ENCODE data around the gene FZD4.
"Not testable (repeated sequence)": the region's sequence is repeated elsewhere in the genome, so short reads cannot be mapped to it uniquely, and the experiment has no call there.

The FZD4 gene

GRCh38 chr11:86972734-86973133 is 17.5 kb upstream of the FZD4 start:
- DNase-seq: no peak

GRCh38 chr11:86969258-86969657 is 14.1 kb upstream of the FZD4 start:
- DNase-seq: no peak

GRCh38 chr11:86967601-86968000 is 12.4 kb upstream of the FZD4 start:
- DNase-seq: not testable (repeated sequence)

GRCh38 chr11:86957976-86958646 is 2.9 kb upstream of the FZD4 start:
- DNase-seq: no peak

GRCh38 chr11:86956905-86957195 is 1.7 kb upstream of the FZD4 start:
- DNase-seq: no peak

GRCh38 chr11:86955111-86955360 is 159 bp downstream of the FZD4 start:
- no peak for DNase-seq

- DNase-seq: no peak
These were observed 705 bp downstream of the FZD4 start for GRCh38 chr11:86954269-86955110.

GRCh38 chr11:86952221-86952875 is 2.8 kb downstream of the FZD4 start:
- no peak for DNase-seq

GRCh38 chr11:86951706-86952105 is 3.5 kb downstream of the FZD4 start:
- no peak for DNase-seq

GRCh38 chr11:86950661-86950995 is 4.6 kb downstream of the FZD4 start:
- DNase-seq: no peak

- no peak for DNase-seq
These were observed 5.1 kb downstream of the FZD4 start for GRCh38 chr11:86949995-86950660.

- DNase-seq: no peak
These were observed 6.5 kb downstream of the FZD4 start for GRCh38 chr11:86948733-86949132.

- DNase-seq: no peak
These were observed 7.7 kb downstream of the FZD4 start for GRCh38 chr11:86947541-86947940.

- not testable (repeated sequence) for DNase-seq
These were observed 11.7 kb downstream of the FZD4 start for GRCh38 chr11:86943505-86943904.

- no peak for DNase-seq
These were observed 13.2 kb downstream of the FZD4 start for GRCh38 chr11:86941871-86942599.

- no peak for DNase-seq
These were observed 13.9 kb downstream of the FZD4 start for GRCh38 chr11:86941077-86941870.

GRCh38 chr11:86940122-86940777 is 14.9 kb downstream of the FZD4 start:
- no peak for DNase-seq

GRCh38 chr11:86938900-86939880 is 16.0 kb downstream of the FZD4 start:
- DNase-seq: no peak

GRCh38 chr11:86938203-86938899 is 16.8 kb downstream of the FZD4 start:
- no peak for DNase-seq

Measured in activated T-cell treated with anti-CD3 and anti-CD28 coated beads, Interleukin-2, amount 50 U/mL, for 48 hours (primary cell).